ENCODE data around the gene POMGNT2. TPM values are rescaled to one million over a fixed set of nuclear protein-coding genes. Genes with fewer than 3 reads are reported as not detected.

Gene POMGNT2
- total RNA-seq, 2 experiments from 2014 or later: 6.8 to 8.4 TPM

- Histone ChIP-seq H3K27me3 (ENCODE audit: control insufficient read depth in 1 of 2, insufficient read depth in 2 of 2, low read length in 2 of 2) (no peaks in the 10 kb centered on the region), H3K4me1 (ENCODE audit: insufficient read depth, low read length) (no peaks in the 10 kb centered on the region), H3K36me3 (ENCODE audit: insufficient read depth, low read length) (no peaks in the 10 kb centered on the region), H3K27ac (ENCODE audit: low read depth in 1 of 2, low read length in 2 of 2) (no peak overlapping the region), H3K9me3 (ENCODE audit: control insufficient read depth in 1 of 2, insufficient read depth in 1 of 2, low read length in 2 of 2) (peaks cover 0 to 11% of the 10 kb centered on the region in 2 experiments), H3K4me3 (ENCODE audit: low read length) (no peak overlapping the region)
- H3K27ac Mint-ChIP-seq: no peak overlapping the region
- ATAC-seq (ENCODE audit: poor library complexity) (no peak), DNase-seq (peak in 1 of 14 experiments; percentile 46)
- H3K27me3 Mint-ChIP-seq: no peaks in the 10 kb centered on the region
- ChIA-PET CTCF (no interaction called here), POLR2A (interaction anchor here (1.4 kb wide), 1 partner anchor 13 kb away, joined by 6 read pairs; no protein-coding TSS in a partner anchor)
- intact Hi-C loops (cut with DNase I, micrococcal nuclease): no loop called here
- H3K4me3 Mint-ChIP-seq: no peak overlapping the region
- peaks cover 12% of the 10 kb centered on the region for H3K4me1 Mint-ChIP-seq (ENCODE audit: low read depth)
- no peaks in the 10 kb centered on the region for H3K9me3 Mint-ChIP-seq
- H3K36me3 Mint-ChIP-seq (ENCODE audit: low read depth): no peaks in the 10 kb centered on the region
- TF ChIP-seq, protein P1, sequence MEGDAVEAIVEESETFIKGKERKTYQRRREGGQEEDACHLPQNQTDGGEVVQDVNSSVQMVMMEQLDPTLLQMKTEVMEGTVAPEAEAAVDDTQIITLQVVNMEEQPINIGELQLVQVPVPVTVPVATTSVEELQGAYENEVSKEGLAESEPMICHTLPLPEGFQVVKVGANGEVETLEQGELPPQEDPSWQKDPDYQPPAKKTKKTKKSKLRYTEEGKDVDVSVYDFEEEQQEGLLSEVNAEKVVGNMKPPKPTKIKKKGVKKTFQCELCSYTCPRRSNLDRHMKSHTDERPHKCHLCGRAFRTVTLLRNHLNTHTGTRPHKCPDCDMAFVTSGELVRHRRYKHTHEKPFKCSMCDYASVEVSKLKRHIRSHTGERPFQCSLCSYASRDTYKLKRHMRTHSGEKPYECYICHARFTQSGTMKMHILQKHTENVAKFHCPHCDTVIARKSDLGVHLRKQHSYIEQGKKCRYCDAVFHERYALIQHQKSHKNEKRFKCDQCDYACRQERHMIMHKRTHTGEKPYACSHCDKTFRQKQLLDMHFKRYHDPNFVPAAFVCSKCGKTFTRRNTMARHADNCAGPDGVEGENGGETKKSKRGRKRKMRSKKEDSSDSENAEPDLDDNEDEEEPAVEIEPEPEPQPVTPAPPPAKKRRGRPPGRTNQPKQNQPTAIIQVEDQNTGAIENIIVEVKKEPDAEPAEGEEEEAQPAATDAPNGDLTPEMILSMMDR (IDR thresholded peaks at IDR 0.05): no peak
Measured at GRCh38 chr3:43036621-43037423, 69.1 kb downstream of the POMGNT2 start.

GRCh38 chr3:43035801-43036365, 70.0 kb downstream of the POMGNT2 start:
- no peak overlapping the region for H3K4me3 ChIP-seq (ENCODE audit: low read length)
- TF ChIP-seq, protein P1 (IDR thresholded peaks at IDR 0.05): no peak
- no peaks in the 10 kb centered on the region for H3K36me3 Mint-ChIP-seq (ENCODE audit: low read depth)
- H3K27ac Mint-ChIP-seq: no peak overlapping the region
- no peak overlapping the region for H3K4me3 Mint-ChIP-seq
- DNase-seq: no peak
- intact Hi-C loops (cut with DNase I, micrococcal nuclease): no loop called here
- H3K27me3 ChIP-seq (ENCODE audit: control insufficient read depth in 1 of 2, insufficient read depth in 2 of 2, low read length in 2 of 2): no peaks in the 10 kb centered on the region
- ATAC-seq (ENCODE audit: poor library complexity): no peak
- no peaks in the 10 kb centered on the region for H3K4me1 ChIP-seq (ENCODE audit: insufficient read depth, low read length)
- CTCF ChIA-PET: no interaction called here
- POLR2A ChIA-PET: no interaction called here
- H3K36me3 ChIP-seq (ENCODE audit: insufficient read depth, low read length): no peaks in the 10 kb centered on the region
- H3K27ac ChIP-seq (ENCODE audit: low read depth in 1 of 2, low read length in 2 of 2): no peak overlapping the region
- no peaks in the 10 kb centered on the region for H3K27me3 Mint-ChIP-seq
- no peaks in the 10 kb centered on the region for H3K9me3 Mint-ChIP-seq
- peaks cover 12% of the 10 kb centered on the region for H3K4me1 Mint-ChIP-seq (ENCODE audit: low read depth)
- peaks cover 0 to 11% of the 10 kb centered on the region in 2 experiments for H3K9me3 ChIP-seq (ENCODE audit: control insufficient read depth in 1 of 2, insufficient read depth in 1 of 2, low read length in 2 of 2)

DNA sequence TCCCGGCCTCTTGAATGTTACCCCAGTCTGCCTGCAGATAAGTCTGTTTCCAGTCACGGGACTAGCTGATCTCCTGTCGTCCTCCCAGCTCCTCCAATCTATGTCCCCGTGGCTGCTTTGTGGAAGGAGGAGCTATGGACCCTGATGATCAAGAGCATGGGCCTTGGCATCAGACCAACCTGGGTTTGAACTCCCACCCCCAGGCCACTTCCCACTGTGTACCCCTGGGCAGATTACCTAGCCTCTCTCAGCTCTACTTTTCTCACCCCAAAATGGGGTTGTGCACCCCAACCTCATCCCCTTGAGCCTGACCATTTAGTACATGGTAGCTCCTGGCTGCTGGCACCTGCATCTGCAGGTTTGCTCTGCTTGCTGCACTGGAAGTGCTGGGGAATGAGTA, 71.0 kb downstream of the POMGNT2 start:
- intact Hi-C loops (cut with DNase I, micrococcal nuclease): no loop called here
- no peaks in the 10 kb centered on the region for H3K27me3 Mint-ChIP-seq
- H3K9me3 ChIP-seq (ENCODE audit: control insufficient read depth in 1 of 2, insufficient read depth in 1 of 2, low read length in 2 of 2): peaks cover 0 to 11% of the 10 kb centered on the region in 2 experiments
- no peaks in the 10 kb centered on the region for H3K9me3 Mint-ChIP-seq
- no peak for ATAC-seq (ENCODE audit: poor library complexity)
- no peaks in the 10 kb centered on the region for H3K36me3 Mint-ChIP-seq (ENCODE audit: low read depth)
- no peak overlapping the region for H3K27ac ChIP-seq (ENCODE audit: low read depth in 1 of 2, low read length in 2 of 2)
- no peak overlapping the region for H3K4me3 Mint-ChIP-seq
- H3K4me1 Mint-ChIP-seq (ENCODE audit: low read depth): peaks cover 12% of the 10 kb centered on the region
- TF ChIP-seq, protein P1 (IDR thresholded peaks at IDR 0.05): no peak
- CTCF ChIA-PET: interaction anchor here (1.4 kb wide), 1 partner anchor 11 kb away, joined by 3 read pairs; no protein-coding TSS in a partner anchor
- no peak overlapping the region for H3K4me3 ChIP-seq (ENCODE audit: low read length)
- H3K27me3 ChIP-seq (ENCODE audit: control insufficient read depth in 1 of 2, insufficient read depth in 2 of 2, low read length in 2 of 2): no peaks in the 10 kb centered on the region
- POLR2A ChIA-PET: no interaction called here
- no peak overlapping the region for H3K27ac Mint-ChIP-seq
- no peak for DNase-seq
- H3K36me3 ChIP-seq (ENCODE audit: insufficient read depth, low read length): no peaks in the 10 kb centered on the region
- peaks cover 3% of the 10 kb centered on the region for H3K4me1 ChIP-seq (ENCODE audit: insufficient read depth, low read length)
